Measurements from ENCODE around the gene RPS6KA2.

The RPS6KA2 gene

DNA sequence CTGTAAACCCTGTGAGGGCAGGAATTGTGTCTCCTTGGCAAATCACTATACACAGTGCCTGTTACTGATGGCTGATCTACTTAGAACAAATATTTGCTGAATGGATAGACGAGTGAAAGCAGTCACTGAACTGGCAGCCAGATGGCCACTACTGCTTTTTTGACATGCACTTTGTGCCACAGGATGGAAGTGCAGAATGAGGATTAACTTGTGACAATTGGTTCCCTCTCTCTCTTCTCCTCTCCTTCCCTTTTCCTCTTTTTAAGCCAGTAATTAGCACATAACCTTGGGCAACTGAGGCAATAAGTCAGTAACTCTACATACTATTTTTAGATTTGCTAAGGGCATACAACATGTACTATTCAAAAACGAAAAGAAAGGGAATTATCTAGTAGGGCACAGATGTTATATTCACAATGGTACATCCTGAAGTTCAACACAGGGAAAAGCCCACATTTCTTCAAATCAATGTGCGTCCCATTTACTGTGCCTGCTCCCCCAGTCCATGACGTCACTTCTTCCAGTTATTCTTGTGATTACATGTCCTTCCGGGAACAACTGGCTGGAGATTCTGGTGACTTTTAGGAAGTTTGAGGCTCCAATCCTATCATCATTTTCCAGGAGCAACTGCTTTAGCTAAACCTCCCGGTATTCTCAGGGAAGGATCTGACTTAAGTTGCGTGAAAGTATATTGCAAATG lies 17.0 kb upstream of the RPS6KA2 start:
- no peaks in the 10 kb centered on the region for H3K36me3 ChIP-seq (ENCODE audit: insufficient read depth, low read length)
- H3K79me2 ChIP-seq (ENCODE audit: control insufficient read depth, insufficient read depth, low read length, unreplicated experiment): no peaks in the 10 kb centered on the region
- no peak overlapping the region for H3K4me3 ChIP-seq (ENCODE audit: low read depth, low read length)
- no peak overlapping the region for H2AFZ ChIP-seq (ENCODE audit: low read length, unreplicated experiment)
- peaks cover 14% of the 10 kb centered on the region; the same call in 1 of the 2 replicates for H3K27me3 ChIP-seq (ENCODE audit: insufficient read depth, low read length)
- no peaks in the 10 kb centered on the region for H3K4me1 ChIP-seq (ENCODE audit: control insufficient read depth, insufficient read depth, low read length, unreplicated experiment)
- no peak overlapping the region for H3K27ac ChIP-seq (ENCODE audit: low read depth, low read length)

DNA sequence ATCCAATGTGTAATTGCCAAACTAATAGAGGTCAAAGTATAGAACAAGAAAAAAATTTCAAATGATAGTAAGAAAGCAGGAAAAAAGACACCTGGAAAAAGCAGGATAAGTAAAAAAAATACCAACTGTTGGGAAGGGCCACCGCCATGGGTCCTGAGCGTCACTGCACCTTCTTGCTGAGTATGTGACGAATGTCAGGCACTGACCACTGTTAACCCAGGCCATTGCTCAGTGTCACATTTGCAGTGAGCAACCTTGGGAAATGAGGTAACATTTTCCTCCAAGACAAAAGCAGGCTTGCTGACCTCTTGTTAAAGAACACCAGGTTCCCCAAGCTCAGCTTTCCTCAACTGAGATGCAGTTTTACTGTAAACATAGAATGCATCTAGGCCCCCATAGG lies 15.6 kb upstream of the RPS6KA2 start:
- H3K27me3 ChIP-seq (ENCODE audit: insufficient read depth, low read length): peaks cover 14% of the 10 kb centered on the region; the same call in 1 of the 2 replicates
- no peak overlapping the region for H3K4me3 ChIP-seq (ENCODE audit: low read depth, low read length)
- H3K79me2 ChIP-seq (ENCODE audit: control insufficient read depth, insufficient read depth, low read length, unreplicated experiment): no peaks in the 10 kb centered on the region
- H3K27ac ChIP-seq (ENCODE audit: low read depth, low read length): no peak overlapping the region
- no peaks in the 10 kb centered on the region for H3K4me1 ChIP-seq (ENCODE audit: control insufficient read depth, insufficient read depth, low read length, unreplicated experiment)
- H2AFZ ChIP-seq (ENCODE audit: low read length, unreplicated experiment): no peak overlapping the region
- no peaks in the 10 kb centered on the region for H3K36me3 ChIP-seq (ENCODE audit: insufficient read depth, low read length)

DNA sequence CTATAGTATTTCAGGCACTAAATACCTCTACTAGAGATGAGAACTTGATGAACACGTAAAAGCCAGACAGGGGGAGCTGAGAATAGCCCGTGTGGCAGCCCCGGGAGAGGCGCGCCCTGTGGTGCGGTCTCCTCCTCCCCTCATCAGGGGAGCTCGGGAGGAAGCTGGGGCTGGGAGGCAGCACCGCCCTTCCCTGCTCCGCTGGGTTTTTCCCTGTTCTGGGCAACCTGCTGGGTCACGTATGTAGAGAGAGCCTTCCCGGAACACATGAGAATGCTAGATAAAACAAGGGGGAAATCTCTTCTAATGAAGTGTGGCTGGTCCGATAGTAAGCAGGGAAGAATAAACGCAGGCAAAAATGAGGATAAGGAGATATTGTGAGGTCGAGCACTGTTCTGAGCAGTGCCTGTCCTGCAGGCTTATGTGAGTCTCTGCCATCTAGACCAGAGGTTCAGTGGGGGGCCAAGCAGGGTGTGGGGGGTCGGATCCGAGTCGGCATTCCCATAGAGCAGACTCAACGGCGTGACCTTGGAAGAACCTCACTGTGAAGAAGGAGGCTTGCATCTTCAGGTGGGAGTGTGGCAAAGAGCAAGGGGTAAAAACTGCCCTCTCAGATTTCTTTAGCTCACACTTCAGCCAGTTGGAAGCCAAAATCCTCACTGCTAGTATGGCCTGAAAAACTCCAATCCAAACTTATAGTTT lies 13.4 kb upstream of the RPS6KA2 start:
- no peak overlapping the region for H2AFZ ChIP-seq (ENCODE audit: low read length, unreplicated experiment)
- H3K4me3 ChIP-seq (ENCODE audit: low read depth, low read length): no peak overlapping the region
- peaks cover 3% of the 10 kb centered on the region for H3K4me1 ChIP-seq (ENCODE audit: control insufficient read depth, insufficient read depth, low read length, unreplicated experiment)
- no peak overlapping the region for H3K27ac ChIP-seq (ENCODE audit: low read depth, low read length)
- H3K27me3 ChIP-seq (ENCODE audit: insufficient read depth, low read length): peaks cover 14% of the 10 kb centered on the region; the same call in 1 of the 2 replicates
- H3K36me3 ChIP-seq (ENCODE audit: insufficient read depth, low read length): no peaks in the 10 kb centered on the region
- no peaks in the 10 kb centered on the region for H3K79me2 ChIP-seq (ENCODE audit: control insufficient read depth, insufficient read depth, low read length, unreplicated experiment)

DNA sequence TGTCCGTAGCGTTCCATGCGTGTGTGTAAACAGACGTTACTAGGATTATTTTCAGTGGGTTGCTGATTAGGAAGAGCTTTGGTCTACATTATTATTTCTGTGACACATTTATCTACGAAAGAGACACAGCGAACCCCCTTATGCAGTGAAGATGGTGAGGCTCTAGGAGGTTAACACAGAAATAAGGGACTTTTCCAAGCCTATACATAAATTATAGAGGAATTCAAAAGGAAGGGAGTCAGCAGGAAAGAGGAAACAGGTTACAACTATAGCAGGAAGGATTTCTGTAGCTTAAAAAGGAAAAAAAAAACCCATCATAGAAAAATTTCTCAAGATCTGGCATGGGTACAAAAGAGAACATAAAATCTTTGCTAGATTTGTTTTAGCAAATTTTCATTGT lies 12.9 kb upstream of the RPS6KA2 start:
- peaks cover 3% of the 10 kb centered on the region for H3K4me1 ChIP-seq (ENCODE audit: control insufficient read depth, insufficient read depth, low read length, unreplicated experiment)
- H3K27me3 ChIP-seq (ENCODE audit: insufficient read depth, low read length): peaks cover 14% of the 10 kb centered on the region; the same call in 1 of the 2 replicates

DNA sequence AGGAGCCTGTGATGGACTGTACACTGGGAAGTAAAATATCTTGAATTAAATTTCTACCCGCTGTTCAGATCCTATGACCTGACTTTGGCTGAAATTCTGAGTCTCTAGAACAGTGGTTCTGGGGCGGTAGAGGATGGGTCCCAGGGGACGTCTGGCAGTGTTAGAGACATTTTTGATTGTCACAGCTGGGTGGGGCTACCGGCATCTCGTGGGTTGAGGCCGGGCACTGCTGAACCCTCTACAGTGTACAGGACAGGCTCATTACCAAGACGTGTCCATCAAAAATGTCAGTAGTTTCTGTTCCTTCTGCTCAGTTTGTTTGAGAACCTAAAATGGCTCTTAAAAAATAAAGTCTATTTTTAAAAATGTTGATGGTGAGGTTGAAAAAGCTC lies 11.5 kb upstream of the RPS6KA2 start:
- Histone ChIP-seq H3K4me3 (ENCODE audit: low read depth, low read length) (no peak overlapping the region), H3K36me3 (ENCODE audit: insufficient read depth, low read length) (no peaks in the 10 kb centered on the region), H3K27ac (ENCODE audit: low read depth, low read length) (no peak overlapping the region), H3K4me1 (ENCODE audit: control insufficient read depth, insufficient read depth, low read length, unreplicated experiment) (peaks cover 3% of the 10 kb centered on the region), H3K27me3 (ENCODE audit: insufficient read depth, low read length) (peaks cover 9% of the 10 kb centered on the region; the same call in 1 of the 2 replicates), H3K79me2 (ENCODE audit: control insufficient read depth, insufficient read depth, low read length, unreplicated experiment) (no peaks in the 10 kb centered on the region), H2AFZ (ENCODE audit: low read length, unreplicated experiment) (no peak overlapping the region)

More for the DNA sequence above, 12.9 kb upstream of the RPS6KA2 start:
- no peaks in the 10 kb centered on the region for H3K36me3 ChIP-seq (ENCODE audit: insufficient read depth, low read length)
- H3K4me3 ChIP-seq (ENCODE audit: low read depth, low read length): no peak overlapping the region
- no peak overlapping the region for H2AFZ ChIP-seq (ENCODE audit: low read length, unreplicated experiment)
- no peaks in the 10 kb centered on the region for H3K79me2 ChIP-seq (ENCODE audit: control insufficient read depth, insufficient read depth, low read length, unreplicated experiment)
- H3K27ac ChIP-seq (ENCODE audit: low read depth, low read length): no peak overlapping the region

DNA sequence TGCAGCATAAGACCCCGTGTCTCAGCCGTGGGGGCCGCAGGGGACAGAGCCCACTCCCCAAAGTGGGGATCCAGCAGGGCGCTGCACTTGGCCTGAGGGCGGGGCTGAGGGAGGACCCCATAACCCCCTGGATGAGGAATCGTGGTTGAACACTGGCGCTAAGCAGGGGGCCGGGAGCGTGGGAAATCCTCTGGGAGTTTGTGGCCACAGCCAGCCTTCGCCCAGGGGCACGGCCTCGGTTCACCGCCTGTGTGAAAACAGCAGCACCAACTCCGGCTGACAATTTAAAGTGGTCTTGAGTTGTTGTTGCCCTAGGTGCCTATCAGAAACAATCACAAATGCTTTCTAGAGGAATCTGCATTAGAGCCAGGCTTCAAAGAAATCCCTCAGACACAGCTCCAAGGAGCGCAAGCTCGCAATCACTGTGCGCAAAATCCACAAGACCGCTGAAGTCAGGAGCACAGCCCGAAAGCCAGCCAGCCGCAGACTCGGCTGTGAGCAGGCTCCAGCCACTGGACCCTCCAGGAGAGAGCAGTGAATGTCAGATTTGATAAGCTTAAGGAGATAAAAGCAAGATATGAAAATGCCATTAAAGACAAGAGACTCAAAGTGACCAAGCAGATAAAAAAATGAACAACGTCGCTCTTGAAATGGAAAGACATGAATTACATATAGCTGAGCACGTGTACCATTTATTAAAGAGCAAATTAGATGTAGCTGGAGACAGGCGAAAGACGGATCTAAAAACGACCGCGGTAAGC lies 10.9 kb upstream of the RPS6KA2 start:
- Histone ChIP-seq H3K4me3 (ENCODE audit: low read depth, low read length) (no peak overlapping the region), H3K79me2 (ENCODE audit: control insufficient read depth, insufficient read depth, low read length, unreplicated experiment) (no peaks in the 10 kb centered on the region), H3K27ac (ENCODE audit: low read depth, low read length) (no peak overlapping the region), H3K27me3 (ENCODE audit: insufficient read depth, low read length) (peaks cover 9% of the 10 kb centered on the region; the same call in 1 of the 2 replicates), H3K4me1 (ENCODE audit: control insufficient read depth, insufficient read depth, low read length, unreplicated experiment) (peaks cover 3% of the 10 kb centered on the region), H2AFZ (ENCODE audit: low read length, unreplicated experiment) (no peak overlapping the region), H3K36me3 (ENCODE audit: insufficient read depth, low read length) (no peaks in the 10 kb centered on the region)

DNA sequence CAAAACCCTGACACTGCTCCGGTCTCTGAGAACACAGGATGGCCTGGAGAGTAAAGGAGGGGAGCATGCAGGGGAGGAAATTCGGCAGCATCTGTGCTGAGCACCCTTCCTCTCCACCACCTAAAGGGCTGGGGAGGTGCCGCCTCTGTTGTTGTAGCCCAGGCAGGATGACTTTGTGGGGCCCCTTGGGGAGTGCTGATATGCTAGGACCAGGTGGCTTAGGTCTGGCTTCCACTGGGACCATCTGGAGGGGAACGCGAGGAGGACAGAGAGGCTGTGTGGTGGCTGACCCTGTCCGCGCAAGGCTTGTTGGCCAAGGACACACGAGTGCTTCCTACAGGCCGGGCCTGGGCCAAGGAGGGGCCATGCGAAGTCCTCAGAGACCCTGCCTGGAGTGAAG lies 9.9 kb upstream of the RPS6KA2 start:
- Histone ChIP-seq H2AFZ (ENCODE audit: low read length, unreplicated experiment) (no peak overlapping the region), H3K4me1 (ENCODE audit: control insufficient read depth, insufficient read depth, low read length, unreplicated experiment) (peaks cover 3% of the 10 kb centered on the region), H3K27me3 (ENCODE audit: insufficient read depth, low read length) (peaks cover under 1% of the 10 kb centered on the region; the same call in 1 of the 2 replicates), H3K79me2 (ENCODE audit: control insufficient read depth, insufficient read depth, low read length, unreplicated experiment) (no peaks in the 10 kb centered on the region), H3K27ac (ENCODE audit: low read depth, low read length) (no peak overlapping the region), H3K4me3 (ENCODE audit: low read depth, low read length) (no peak overlapping the region), H3K36me3 (ENCODE audit: insufficient read depth, low read length) (no peaks in the 10 kb centered on the region)

DNA sequence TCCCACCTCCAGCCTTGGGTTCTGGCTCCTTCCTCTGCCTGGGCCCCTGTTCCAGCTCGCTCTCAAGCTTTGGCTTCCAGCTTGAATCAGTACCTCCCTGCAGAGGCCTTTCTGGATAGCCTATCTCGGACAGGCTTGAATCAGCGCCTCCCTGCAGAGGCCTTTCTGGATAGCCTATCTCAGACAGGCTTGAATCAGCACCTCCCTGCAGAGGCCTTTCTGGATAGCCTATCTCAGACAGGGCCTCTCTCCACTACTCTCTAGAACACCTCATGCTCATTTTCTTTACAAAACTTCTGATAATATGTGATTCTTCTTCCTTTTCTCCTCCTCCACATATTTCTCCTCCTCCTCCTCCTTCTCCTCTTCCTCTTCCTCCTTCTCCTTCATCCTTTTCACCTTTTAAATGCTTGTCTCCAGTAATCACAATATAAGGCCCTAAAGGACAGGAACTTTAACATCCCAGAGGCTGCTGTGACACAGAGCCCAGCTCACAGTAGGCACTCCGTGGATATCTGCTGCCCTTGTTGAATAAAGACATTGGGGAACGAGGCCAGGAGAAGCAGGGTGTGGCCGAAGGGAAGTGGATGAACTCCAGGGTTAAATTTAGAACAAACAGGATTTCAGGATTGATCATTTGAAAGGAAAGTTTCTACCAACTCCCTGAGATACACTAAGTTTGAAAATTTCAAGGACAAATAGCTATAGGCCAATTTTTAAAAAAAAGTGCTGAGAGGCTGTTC lies 9.3 kb upstream of the RPS6KA2 start:
- no peak overlapping the region for H2AFZ ChIP-seq (ENCODE audit: low read length, unreplicated experiment)
- no peaks in the 10 kb centered on the region for H3K36me3 ChIP-seq (ENCODE audit: insufficient read depth, low read length)
- H3K79me2 ChIP-seq (ENCODE audit: control insufficient read depth, insufficient read depth, low read length, unreplicated experiment): no peaks in the 10 kb centered on the region
- H3K4me3 ChIP-seq (ENCODE audit: low read depth, low read length): no peak overlapping the region
- no peaks in the 10 kb centered on the region; the same call in 1 of the 2 replicates for H3K27me3 ChIP-seq (ENCODE audit: insufficient read depth, low read length)
- peaks cover 3% of the 10 kb centered on the region for H3K4me1 ChIP-seq (ENCODE audit: control insufficient read depth, insufficient read depth, low read length, unreplicated experiment)
- no peak overlapping the region for H3K27ac ChIP-seq (ENCODE audit: low read depth, low read length)

DNA sequence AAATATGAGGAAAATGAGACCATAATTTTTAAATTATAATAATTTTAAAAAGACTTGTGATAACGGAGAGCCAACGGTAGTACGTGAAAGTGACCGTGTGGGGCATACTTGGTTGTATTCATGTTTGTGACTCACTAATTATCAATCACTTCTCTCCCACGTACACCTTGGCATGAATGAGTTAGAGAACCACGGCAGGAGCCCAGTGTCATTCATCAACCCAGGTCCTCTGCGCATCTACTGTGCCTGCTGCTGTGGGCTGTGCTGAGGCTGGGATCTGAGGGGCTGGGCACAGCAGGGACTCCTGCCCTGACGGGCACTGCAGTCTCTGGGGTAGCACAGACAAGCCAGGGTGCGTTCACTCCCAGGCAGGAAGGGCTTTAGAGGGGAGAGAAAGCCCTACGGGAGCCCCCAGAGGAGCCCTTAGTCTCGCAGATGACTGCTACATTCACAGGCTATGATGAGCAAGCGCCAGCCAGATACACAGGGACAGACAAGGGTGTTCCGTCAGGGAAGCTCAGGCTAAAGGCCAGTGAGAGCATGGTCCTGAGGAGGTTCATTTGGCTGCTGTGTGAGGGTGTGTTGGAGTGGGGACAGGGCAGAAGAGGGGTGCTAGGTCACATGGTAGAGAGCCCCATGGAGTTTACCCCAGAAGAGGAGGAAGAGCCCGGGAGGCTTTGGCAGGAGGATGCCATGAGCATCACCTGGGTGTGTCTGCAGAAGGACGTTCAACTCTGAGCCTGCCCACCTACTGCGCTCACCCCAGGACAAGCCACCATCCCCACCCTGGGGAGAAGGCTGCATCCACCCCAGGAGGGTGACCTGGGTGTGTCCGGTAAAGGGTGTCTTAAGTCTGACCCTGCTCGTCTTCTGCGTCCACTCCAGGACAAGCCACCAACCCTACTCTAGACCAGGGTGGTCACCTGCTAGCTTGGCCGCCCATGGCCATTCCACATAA lies 8.2 kb upstream of the RPS6KA2 start:
- peaks cover 3% of the 10 kb centered on the region for H3K4me1 ChIP-seq (ENCODE audit: control insufficient read depth, insufficient read depth, low read length, unreplicated experiment)
- no peak overlapping the region for H2AFZ ChIP-seq (ENCODE audit: low read length, unreplicated experiment)
- no peaks in the 10 kb centered on the region for H3K36me3 ChIP-seq (ENCODE audit: insufficient read depth, low read length)
- no peaks in the 10 kb centered on the region for H3K79me2 ChIP-seq (ENCODE audit: control insufficient read depth, insufficient read depth, low read length, unreplicated experiment)
- no peak overlapping the region for H3K27ac ChIP-seq (ENCODE audit: low read depth, low read length)
- H3K27me3 ChIP-seq (ENCODE audit: insufficient read depth, low read length): no peaks in the 10 kb centered on the region; the same call in 1 of the 2 replicates
- H3K4me3 ChIP-seq (ENCODE audit: low read depth, low read length): no peak overlapping the region

All from ACC112 (cell line).